Peyer's patch (tissue), 4 donors: ENCODE measurements around the gene LASP1. TPM values are rescaled to one million over a fixed set of nuclear protein-coding genes. Genes with fewer than 3 reads are reported as not detected.

Source experiments
- DNase-seq, 3 donors: peaks; one replicate each; pipeline ENCODE4 v3.0.0-alpha.2; 2017 to 2019
- H3K27ac ChIP-seq, 4 donors: fragments of 200-600 bp; sonication (generic); one replicate each; pipeline ENCODE4 v1.5.1; 2016 to 2019
- H3K27me3 ChIP-seq, 2 donors: fragments of 200-600 bp; sonication (generic); one replicate each; pipeline ENCODE4 v1.5.1; 2019
- H3K36me3 ChIP-seq, 3 donors: fragments of 200-600 bp; sonication (generic); one replicate each; pipeline ENCODE4 v1.5.1; 2016 to 2019
- H3K4me1 ChIP-seq, 4 donors: fragments of 200-600 bp; sonication (generic); one replicate each; pipeline ENCODE4 v1.5.1; 2016 to 2019
- H3K4me3 ChIP-seq, 4 donors: fragments of 200-600 bp; sonication (generic); 1 replicate in 3 of 4; 2 replicates in 1 of 4; pipeline ENCODE4 v1.5.1; 2016 to 2019; ENCODE audit warnings: mild to moderate bottlenecking in 1 of 4
- H3K9me3 ChIP-seq, 4 donors: fragments of 200-600 bp; sonication (generic); one replicate each; pipeline ENCODE4 v1.5.1; 2016 to 2019; ENCODE audit warnings: mild to moderate bottlenecking in 1 of 4
- POLR2A ChIP-seq, 2 donors: fragments of 450-650 bp; IDR thresholded peaks; one replicate each; pipeline ENCODE4 v1.5.1; 2017; ENCODE audit warnings: antibody characterized with exemption in 2 of 2, mild to moderate bottlenecking in 2 of 2, moderate library complexity in 2 of 2
- total RNA-seq, 4 donors: library from RNA; depleted of rRNA; stranded (reverse); fragments of >200 nt; gene quantifications; one replicate each; pipeline ENCODE4 v1.1.0, GENCODE V29; 2016
- TF ChIP-seq, protein P1 (sequence below), 6 experiments: fragments of 450-650 bp in 4 of 6; fragments of 200-600 bp in 2 of 6; sonication (generic) in 1 of 6; IDR thresholded peaks; one replicate each; pipeline ENCODE4 v1.5.1; 2017 to 2019; ENCODE audit warnings: antibody characterized with exemption in 6 of 6, mild to moderate bottlenecking in 3 of 6, moderate library complexity in 1 of 6

LASP1 gene, protein sequence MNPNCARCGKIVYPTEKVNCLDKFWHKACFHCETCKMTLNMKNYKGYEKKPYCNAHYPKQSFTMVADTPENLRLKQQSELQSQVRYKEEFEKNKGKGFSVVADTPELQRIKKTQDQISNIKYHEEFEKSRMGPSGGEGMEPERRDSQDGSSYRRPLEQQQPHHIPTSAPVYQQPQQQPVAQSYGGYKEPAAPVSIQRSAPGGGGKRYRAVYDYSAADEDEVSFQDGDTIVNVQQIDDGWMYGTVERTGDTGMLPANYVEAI
- 100 to 1,000 TPM; 166 to 654 (median 590) TPM for total RNA-seq

DNA sequence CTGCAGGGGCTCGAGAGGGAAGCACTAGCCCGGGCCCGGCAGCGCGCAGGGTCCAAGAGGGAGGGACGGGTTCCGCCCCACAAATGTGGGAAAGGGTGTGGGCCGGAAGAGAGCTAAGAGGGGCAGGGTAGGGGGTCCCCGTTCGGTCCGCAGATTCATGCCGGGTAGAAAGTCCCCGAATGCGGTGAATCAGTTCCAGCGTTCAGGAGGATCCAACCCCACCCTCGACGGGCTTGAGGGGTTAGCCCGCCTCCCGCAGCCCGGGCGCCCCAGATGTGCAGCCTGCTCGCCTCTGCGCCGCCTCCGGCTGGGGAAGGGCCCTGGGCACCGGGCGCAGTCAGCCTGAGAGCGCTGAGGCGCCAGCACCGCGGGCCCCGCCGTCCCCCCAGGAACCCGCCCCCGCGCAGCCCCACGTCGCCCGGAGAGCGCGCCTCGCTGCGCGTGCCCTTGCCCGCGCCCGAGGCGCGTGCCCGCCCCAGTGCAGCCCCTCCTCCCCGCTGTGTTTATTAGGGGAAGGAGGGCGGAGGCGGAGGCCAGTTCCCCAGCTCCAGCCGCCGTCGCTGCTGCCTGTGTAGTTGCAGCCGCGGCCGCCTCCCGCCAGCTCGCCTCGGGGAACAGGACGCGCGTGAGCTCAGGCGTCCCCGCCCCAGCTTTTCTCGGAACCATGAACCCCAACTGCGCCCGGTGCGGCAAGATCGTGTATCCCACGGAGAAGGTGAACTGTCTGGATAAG, at the start of gene LASP1:
TSS of gene LASP1 (plus strand) at position 533 of the 733 bp plus-strand sequence. CDS start at position 665, 132 bp downstream.
- Histone ChIP-seq H3K9me3 (no peaks in the 10 kb centered on the region), H3K4me1 (peaks cover 0 to 45% (median 33%) of the 10 kb centered on the region in 4 donors), H3K27ac (peak within 1 kb of the TSS; percentile 89 to 99 (median 98)), H3K4me3 (peak within 1 kb of the TSS; percentile 77 to 95 (median 89)), H3K27me3 (no peaks in the 10 kb centered on the region), H3K36me3 (no peaks in the 10 kb centered on the region)
- TF ChIP-seq POLR2A (IDR thresholded peaks at IDR 0.05) = peak; percentile 99
- TF ChIP-seq, protein P1, sequence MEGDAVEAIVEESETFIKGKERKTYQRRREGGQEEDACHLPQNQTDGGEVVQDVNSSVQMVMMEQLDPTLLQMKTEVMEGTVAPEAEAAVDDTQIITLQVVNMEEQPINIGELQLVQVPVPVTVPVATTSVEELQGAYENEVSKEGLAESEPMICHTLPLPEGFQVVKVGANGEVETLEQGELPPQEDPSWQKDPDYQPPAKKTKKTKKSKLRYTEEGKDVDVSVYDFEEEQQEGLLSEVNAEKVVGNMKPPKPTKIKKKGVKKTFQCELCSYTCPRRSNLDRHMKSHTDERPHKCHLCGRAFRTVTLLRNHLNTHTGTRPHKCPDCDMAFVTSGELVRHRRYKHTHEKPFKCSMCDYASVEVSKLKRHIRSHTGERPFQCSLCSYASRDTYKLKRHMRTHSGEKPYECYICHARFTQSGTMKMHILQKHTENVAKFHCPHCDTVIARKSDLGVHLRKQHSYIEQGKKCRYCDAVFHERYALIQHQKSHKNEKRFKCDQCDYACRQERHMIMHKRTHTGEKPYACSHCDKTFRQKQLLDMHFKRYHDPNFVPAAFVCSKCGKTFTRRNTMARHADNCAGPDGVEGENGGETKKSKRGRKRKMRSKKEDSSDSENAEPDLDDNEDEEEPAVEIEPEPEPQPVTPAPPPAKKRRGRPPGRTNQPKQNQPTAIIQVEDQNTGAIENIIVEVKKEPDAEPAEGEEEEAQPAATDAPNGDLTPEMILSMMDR (IDR thresholded peaks at IDR 0.05) = peak in 2 of 6 experiments; percentile 1 to 2
- DNase-seq = peak; percentile 92 to 96 (median 94)

DNA sequence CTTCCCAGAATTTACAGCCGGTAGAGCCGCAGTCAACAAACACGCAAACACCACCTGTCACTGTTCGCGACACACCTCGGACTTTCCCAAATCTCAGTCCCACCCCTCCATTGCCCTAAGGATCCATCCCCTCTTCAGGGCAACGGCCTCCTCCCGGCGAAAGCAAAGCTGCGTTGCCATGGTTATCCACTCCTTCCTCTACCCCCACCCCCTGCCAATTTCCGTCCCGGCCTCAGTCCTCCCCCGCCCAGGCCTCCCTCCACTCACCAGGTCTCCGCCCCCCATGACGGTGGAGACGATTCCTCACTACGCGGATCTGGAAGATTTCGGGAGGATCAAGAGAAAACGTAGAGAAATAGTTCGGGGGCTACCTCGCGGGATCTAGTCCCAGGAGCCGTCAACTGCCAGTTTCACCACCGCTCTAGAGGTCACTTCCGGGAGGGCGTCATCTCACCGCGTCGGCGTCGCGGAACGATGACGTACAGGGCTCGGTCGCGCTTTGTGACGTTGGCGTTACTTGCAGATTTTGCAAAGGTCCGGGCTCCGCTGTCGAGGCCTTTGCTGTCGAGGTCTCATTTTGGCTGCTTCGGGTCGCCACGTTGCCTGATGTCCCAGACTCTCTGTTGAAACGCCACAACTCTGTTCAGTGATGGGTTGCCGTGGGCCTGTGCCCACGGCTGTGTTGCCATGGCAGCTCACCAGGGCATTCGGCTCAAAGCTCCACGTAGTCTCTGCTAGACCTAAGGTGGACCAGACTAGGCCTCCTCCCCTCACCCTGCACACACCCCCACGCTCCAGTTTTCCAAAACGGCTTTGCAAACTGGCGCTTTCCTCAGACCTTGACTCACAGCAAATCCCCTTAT, 44.7 kb upstream of the LASP1 start, which contains the start of gene CWC25:
TSS of gene CWC25 (minus strand) at position 423 of the 863 bp plus-strand sequence. CDS start at position 285, 138 bp downstream.
- H3K27ac ChIP-seq = peak within 1 kb of the TSS; percentile 94 to 99 (median 96)
- peaks cover 0 to 13% (median 6%) of the 10 kb centered on the region in 4 donors for H3K4me1 ChIP-seq
- peak; percentile 83 to 87 for TF ChIP-seq POLR2A (IDR thresholded peaks at IDR 0.05)
- TF ChIP-seq, protein P1 (IDR thresholded peaks at IDR 0.05) = peak in 1 of 6 experiments; percentile 19
- peaks cover 0 to 18% (median 0%) of the 10 kb centered on the region in 3 donors for H3K36me3 ChIP-seq
- peak; percentile 88 to 98 (median 97) for DNase-seq
- H3K9me3 ChIP-seq = no peaks in the 10 kb centered on the region
- H3K4me3 ChIP-seq = peak within 1 kb of the TSS; percentile 60 to 96 (median 83)
- no peaks in the 10 kb centered on the region for H3K27me3 ChIP-seq

DNA sequence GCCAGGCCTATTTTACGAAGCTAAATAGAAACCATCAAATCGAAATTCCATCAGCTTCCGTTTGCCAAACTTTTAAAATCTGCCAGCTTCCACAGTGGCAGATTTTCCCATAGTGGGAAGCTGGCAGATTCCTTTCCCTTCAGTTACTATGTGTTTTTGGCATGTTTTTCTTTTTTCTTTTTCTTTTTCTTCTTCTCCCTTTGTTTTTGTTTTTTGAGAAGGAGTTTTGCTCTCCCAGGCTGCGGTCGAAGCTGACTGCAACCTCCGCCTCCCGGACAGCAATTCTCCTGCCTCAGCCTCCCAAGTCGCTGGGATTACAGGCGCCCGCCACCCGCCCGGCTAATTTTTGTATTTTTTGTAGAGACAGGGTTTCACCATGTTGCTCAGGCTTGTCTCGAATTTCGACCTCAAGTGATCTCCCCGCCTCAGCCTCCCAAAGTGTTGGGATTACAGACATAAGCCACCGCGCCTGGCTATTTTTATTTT, 44.1 kb upstream of the LASP1 start:
- no peaks in the 10 kb centered on the region for H3K27me3 ChIP-seq
- no peak for TF ChIP-seq POLR2A (IDR thresholded peaks at IDR 0.05)
- TF ChIP-seq, protein P1 (IDR thresholded peaks at IDR 0.05) = no peak
- H3K4me1 ChIP-seq = peaks cover 0 to 13% (median 6%) of the 10 kb centered on the region in 4 donors
- H3K27ac ChIP-seq = peak overlapping the region; percentile 94 to 99 (median 96)
- H3K36me3 ChIP-seq = peaks cover 0 to 11% (median 0%) of the 10 kb centered on the region in 3 donors
- no peaks in the 10 kb centered on the region for H3K9me3 ChIP-seq
- DNase-seq = no peak
- peak overlapping the region; percentile 60 to 96 (median 83) for H3K4me3 ChIP-seq

DNA sequence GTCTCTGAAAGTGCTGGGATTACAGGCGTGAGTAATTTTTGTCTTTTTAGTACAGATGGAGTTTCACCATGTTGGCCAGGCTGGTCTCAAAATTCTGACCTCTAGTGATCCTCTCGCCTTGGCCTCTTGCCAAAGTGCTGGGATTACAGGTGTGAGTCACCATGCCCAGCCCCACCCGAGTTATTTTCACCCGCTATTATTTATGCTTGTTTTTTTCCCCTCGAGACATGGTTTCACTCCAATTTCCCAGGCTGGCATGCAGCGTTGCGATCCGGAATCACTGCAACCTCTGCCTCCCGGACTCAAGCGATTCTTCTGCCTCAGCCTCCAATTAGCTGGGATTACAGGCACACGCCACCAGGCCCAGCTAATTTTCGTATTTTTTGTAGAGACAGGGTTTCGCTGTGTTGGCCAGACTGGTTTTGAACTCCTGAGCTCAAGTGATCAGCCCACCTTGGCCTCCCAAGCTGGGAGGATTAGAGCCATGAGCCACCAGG, 25.5 kb upstream of the LASP1 start:
- Histone ChIP-seq H3K4me1 (no peaks in the 10 kb centered on the region), H3K27ac (no peak overlapping the region), H3K4me3 (no peak overlapping the region), H3K9me3 (no peaks in the 10 kb centered on the region), H3K27me3 (no peaks in the 10 kb centered on the region), H3K36me3 (peaks cover 0 to 21% (median 0%) of the 10 kb centered on the region in 3 donors)
- DNase-seq = no peak
- no peak for TF ChIP-seq POLR2A (IDR thresholded peaks at IDR 0.05)
- TF ChIP-seq, protein P1 (IDR thresholded peaks at IDR 0.05) = no peak

DNA sequence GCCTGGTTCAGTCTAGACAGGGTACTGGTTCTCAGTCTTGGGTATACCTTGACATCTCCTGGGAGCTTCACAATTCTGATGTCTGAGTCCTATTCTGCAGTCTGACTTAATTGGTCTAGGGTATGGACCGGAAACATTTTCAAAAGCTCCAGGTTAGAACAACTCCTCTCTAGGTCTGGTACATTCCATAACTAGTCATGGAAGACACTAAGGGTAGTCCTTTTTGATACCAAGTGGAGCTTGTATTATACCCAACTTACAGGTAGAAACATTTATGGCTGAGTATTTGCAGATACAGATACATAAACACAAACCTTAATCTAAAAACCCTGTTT, 21.3 kb upstream of the LASP1 start:
- Histone ChIP-seq H3K27me3 (no peaks in the 10 kb centered on the region), H3K4me1 (peaks cover 0 to 22% (median 6%) of the 10 kb centered on the region in 4 donors), H3K9me3 (no peaks in the 10 kb centered on the region), H3K4me3 (no peak overlapping the region), H3K36me3 (peaks cover 0 to 49% (median 0%) of the 10 kb centered on the region in 3 donors), H3K27ac (no peak overlapping the region)
- TF ChIP-seq, protein P1 (IDR thresholded peaks at IDR 0.05) = no peak
- no peak for TF ChIP-seq POLR2A (IDR thresholded peaks at IDR 0.05)
- DNase-seq = no peak
